Measurements from ENCODE around the gene LRRC14B.

DNA sequence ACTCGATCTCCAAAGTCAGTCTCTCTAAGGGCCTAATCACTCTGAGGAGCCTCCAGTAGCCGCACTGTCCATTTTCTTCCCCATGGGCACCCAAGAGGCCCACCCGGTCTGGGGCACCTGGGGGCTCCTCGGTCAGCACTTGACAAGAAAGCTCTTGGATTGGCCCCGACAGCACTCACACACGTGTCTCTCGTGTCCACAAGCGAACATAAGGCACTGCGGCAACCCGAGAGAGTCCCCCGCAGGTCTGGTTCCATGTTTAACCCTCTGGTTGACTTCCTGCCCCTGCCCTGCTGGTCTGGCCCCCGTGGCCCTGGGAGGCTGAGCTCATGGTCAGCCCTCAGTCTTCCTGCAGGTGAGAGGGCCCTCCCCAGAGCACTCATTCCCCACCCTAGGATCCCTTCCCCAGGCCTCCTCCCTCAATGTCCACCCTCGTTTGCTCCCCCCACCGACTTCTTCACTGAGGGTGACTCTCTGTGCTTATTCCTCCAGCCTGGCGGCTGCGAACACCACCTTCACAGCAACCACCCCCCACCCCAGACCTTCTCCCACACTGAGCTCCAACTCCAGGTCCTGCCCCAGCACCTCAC lies 16.3 kb upstream of the LRRC14B start:
- TF ChIP-seq FOXA2 (IDR thresholded peaks at IDR 0.05), result no peak
- TF ChIP-seq, protein P1, sequence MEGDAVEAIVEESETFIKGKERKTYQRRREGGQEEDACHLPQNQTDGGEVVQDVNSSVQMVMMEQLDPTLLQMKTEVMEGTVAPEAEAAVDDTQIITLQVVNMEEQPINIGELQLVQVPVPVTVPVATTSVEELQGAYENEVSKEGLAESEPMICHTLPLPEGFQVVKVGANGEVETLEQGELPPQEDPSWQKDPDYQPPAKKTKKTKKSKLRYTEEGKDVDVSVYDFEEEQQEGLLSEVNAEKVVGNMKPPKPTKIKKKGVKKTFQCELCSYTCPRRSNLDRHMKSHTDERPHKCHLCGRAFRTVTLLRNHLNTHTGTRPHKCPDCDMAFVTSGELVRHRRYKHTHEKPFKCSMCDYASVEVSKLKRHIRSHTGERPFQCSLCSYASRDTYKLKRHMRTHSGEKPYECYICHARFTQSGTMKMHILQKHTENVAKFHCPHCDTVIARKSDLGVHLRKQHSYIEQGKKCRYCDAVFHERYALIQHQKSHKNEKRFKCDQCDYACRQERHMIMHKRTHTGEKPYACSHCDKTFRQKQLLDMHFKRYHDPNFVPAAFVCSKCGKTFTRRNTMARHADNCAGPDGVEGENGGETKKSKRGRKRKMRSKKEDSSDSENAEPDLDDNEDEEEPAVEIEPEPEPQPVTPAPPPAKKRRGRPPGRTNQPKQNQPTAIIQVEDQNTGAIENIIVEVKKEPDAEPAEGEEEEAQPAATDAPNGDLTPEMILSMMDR (IDR thresholded peaks at IDR 0.05; ENCODE audit: low read depth, low read length, missing input control), result no peak
- TF ChIP-seq, protein P2, sequence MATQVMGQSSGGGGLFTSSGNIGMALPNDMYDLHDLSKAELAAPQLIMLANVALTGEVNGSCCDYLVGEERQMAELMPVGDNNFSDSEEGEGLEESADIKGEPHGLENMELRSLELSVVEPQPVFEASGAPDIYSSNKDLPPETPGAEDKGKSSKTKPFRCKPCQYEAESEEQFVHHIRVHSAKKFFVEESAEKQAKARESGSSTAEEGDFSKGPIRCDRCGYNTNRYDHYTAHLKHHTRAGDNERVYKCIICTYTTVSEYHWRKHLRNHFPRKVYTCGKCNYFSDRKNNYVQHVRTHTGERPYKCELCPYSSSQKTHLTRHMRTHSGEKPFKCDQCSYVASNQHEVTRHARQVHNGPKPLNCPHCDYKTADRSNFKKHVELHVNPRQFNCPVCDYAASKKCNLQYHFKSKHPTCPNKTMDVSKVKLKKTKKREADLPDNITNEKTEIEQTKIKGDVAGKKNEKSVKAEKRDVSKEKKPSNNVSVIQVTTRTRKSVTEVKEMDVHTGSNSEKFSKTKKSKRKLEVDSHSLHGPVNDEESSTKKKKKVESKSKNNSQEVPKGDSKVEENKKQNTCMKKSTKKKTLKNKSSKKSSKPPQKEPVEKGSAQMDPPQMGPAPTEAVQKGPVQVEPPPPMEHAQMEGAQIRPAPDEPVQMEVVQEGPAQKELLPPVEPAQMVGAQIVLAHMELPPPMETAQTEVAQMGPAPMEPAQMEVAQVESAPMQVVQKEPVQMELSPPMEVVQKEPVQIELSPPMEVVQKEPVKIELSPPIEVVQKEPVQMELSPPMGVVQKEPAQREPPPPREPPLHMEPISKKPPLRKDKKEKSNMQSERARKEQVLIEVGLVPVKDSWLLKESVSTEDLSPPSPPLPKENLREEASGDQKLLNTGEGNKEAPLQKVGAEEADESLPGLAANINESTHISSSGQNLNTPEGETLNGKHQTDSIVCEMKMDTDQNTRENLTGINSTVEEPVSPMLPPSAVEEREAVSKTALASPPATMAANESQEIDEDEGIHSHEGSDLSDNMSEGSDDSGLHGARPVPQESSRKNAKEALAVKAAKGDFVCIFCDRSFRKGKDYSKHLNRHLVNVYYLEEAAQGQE (IDR thresholded peaks at IDR 0.05), result no peak
- no peak for TF ChIP-seq RAD21 (IDR thresholded peaks at IDR 0.05)
- TF ChIP-seq, protein P3, sequence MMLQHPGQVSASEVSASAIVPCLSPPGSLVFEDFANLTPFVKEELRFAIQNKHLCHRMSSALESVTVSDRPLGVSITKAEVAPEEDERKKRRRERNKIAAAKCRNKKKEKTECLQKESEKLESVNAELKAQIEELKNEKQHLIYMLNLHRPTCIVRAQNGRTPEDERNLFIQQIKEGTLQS (IDR thresholded peaks at IDR 0.05), result no peak

Data from liver (tissue), 3 donors.